Liver (tissue), 3 donors: Measurements from ENCODE around the gene LBP.

ENCODE experiments used
- CTCF ChIP-seq: fragments of 150-350 bp; IDR thresholded peaks from 2 replicates; pipeline ENCODE4 v1.5.1; 2017; ENCODE audit warnings: improper control_type of control experiment, low read depth, low read length; ENCODE audit not compliant: missing input control
- EGR1 ChIP-seq, 2 donors: IDR thresholded peaks; 2 replicates each; pipeline ENCODE4 v1.6.1; 2016 to 2018; ENCODE audit warnings: antibody characterized with exemption in 2 of 2, low read depth in 2 of 2
- GABPA ChIP-seq, 2 donors: IDR thresholded peaks in 1 of 2; conservative IDR thresholded peaks in 1 of 2; 2 replicates each; pipeline ENCODE4 v1.6.1; 2016; ENCODE audit warnings: antibody characterized with exemption in 2 of 2, mild to moderate bottlenecking in 1 of 2, moderate library complexity in 1 of 2
- RAD21 ChIP-seq, 2 donors: IDR thresholded peaks; 2 replicates each; pipeline ENCODE4 v1.6.1; 2016; ENCODE audit warnings: antibody characterized with exemption in 2 of 2, mild to moderate bottlenecking in 2 of 2
- REST ChIP-seq: IDR thresholded peaks from 2 replicates; pipeline ENCODE4 v1.6.1; 2016; ENCODE audit warnings: antibody characterized with exemption, mild to moderate bottlenecking
- RXRA ChIP-seq, 2 donors: IDR thresholded peaks; 2 replicates each; pipeline ENCODE4 v1.6.1; 2017 to 2018; ENCODE audit warnings: antibody characterized with exemption in 2 of 2, mild to moderate bottlenecking in 1 of 2
- TAF1 ChIP-seq: conservative IDR thresholded peaks from 2 replicates; pipeline ENCODE4 v1.6.1; 2016; ENCODE audit warnings: antibody characterized with exemption, mild to moderate bottlenecking
- ZBTB33 ChIP-seq: IDR thresholded peaks from 2 replicates; pipeline ENCODE4 v1.6.1; 2016; ENCODE audit warnings: antibody characterized with exemption
- TF ChIP-seq, protein P1 (sequence below): IDR thresholded peaks from 2 replicates; pipeline ENCODE4 v1.6.1; 2016; ENCODE audit warnings: antibody characterized with exemption
- donor health status: healthy.
- donor health status: healthy.

- no peak for TF ChIP-seq EGR1 (IDR thresholded peaks at IDR 0.05; ENCODE audit: low read depth in 2 of 2)
- no peak for TF ChIP-seq ZBTB33
- no peak for TF ChIP-seq CTCF
- TF ChIP-seq, protein P1, sequence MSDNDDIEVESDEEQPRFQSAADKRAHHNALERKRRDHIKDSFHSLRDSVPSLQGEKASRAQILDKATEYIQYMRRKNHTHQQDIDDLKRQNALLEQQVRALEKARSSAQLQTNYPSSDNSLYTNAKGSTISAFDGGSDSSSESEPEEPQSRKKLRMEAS: no peak
- TF ChIP-seq RAD21 (IDR thresholded peaks at IDR 0.05): no peak
- TF ChIP-seq GABPA (IDR thresholded peaks at IDR 0.05 in 1 of 2, conservative IDR thresholded peaks at IDR 0.05 in 1 of 2): no peak
- no peak for TF ChIP-seq RXRA (IDR thresholded peaks at IDR 0.05)
- TF ChIP-seq REST: no peak
- TF ChIP-seq TAF1: no peak
These were observed 16.9 kb downstream of the LBP start for GRCh38 chr20:38363004-38363747.
